SKM-1 (cell line): Measurements from ENCODE around the gene MRPS7.
"Not testable (repeated sequence)": the region's sequence is repeated elsewhere in the genome, so short reads cannot be mapped to it uniquely, and the experiment has no call there.

Experiments
- DNase-seq: peaks from one replicate; lab custom pipeline; 2025; ENCODE audit not compliant: unreplicated experiment; lab: John Stamatoyannopoulos, UW

MRPS7 gene

GRCh38 chr17:75270966-75271232 is 9.2 kb downstream of the MRPS7 start, which contains the start of gene MIF4GD:
Gene MIF4GD (minus strand): TSS chr17:75271231. CDS start chr17:75270195, 1,036 bp downstream.
- DNase-seq = no peak

- DNase-seq = peak; percentile 56
Observed at GRCh38 chr17:75271233-75271954, 9.7 kb downstream of the MRPS7 start.

- DNase-seq = no peak
Observed at GRCh38 chr17:75271955-75272847, 10.5 kb downstream of the MRPS7 start.

GRCh38 chr17:75272848-75273184 is 11.1 kb downstream of the MRPS7 start:
- no peak for DNase-seq

GRCh38 chr17:75273977-75274708 is 12.5 kb downstream of the MRPS7 start:
- no peak for DNase-seq

- no peak for DNase-seq
Observed at GRCh38 chr17:75277664-75278071, 16.0 kb downstream of the MRPS7 start.

- DNase-seq = not testable (repeated sequence)
Observed at GRCh38 chr17:75280189-75280588, 18.5 kb downstream of the MRPS7 start.

- no peak for DNase-seq
Observed at GRCh38 chr17:75285123-75285522, 23.4 kb downstream of the MRPS7 start.

- no peak for DNase-seq
Observed at GRCh38 chr17:75287221-75287620, 25.5 kb downstream of the MRPS7 start.

GRCh38 chr17:75288359-75288758 is 26.7 kb downstream of the MRPS7 start:
- no peak for DNase-seq

- no peak for DNase-seq
Observed at GRCh38 chr17:75288770-75289114, 27.1 kb downstream of the MRPS7 start.

GRCh38 chr17:75289115-75289831 is 27.6 kb downstream of the MRPS7 start, which contains the start of gene SLC25A19:
Gene SLC25A19 (minus strand): TSS chr17:75289433. CDS start chr17:75286764, 2,669 bp downstream.
- peak; percentile 93 for DNase-seq

GRCh38 chr17:75289832-75290337 is 28.2 kb downstream of the MRPS7 start:
- peak; percentile 74 for DNase-seq

- DNase-seq = not testable (repeated sequence)
Observed at GRCh38 chr17:75292810-75293448, 31.2 kb downstream of the MRPS7 start.

- no peak for DNase-seq
Observed at GRCh38 chr17:75295201-75296158, 33.8 kb downstream of the MRPS7 start.

- no peak for DNase-seq
Observed at GRCh38 chr17:75300280-75300679, 38.6 kb downstream of the MRPS7 start.

GRCh38 chr17:75301049-75301448 is 39.4 kb downstream of the MRPS7 start:
- no peak for DNase-seq

- DNase-seq = no peak
Observed at GRCh38 chr17:75301502-75302206, 40.0 kb downstream of the MRPS7 start.
